ENCODE measurements around the gene TSTD2. TPM values are rescaled to one million over a fixed set of nuclear protein-coding genes. Genes with fewer than 3 reads are reported as not detected.

Gene TSTD2
- total RNA-seq, 1 experiment from 2014 or later = 10.0 TPM

DNA sequence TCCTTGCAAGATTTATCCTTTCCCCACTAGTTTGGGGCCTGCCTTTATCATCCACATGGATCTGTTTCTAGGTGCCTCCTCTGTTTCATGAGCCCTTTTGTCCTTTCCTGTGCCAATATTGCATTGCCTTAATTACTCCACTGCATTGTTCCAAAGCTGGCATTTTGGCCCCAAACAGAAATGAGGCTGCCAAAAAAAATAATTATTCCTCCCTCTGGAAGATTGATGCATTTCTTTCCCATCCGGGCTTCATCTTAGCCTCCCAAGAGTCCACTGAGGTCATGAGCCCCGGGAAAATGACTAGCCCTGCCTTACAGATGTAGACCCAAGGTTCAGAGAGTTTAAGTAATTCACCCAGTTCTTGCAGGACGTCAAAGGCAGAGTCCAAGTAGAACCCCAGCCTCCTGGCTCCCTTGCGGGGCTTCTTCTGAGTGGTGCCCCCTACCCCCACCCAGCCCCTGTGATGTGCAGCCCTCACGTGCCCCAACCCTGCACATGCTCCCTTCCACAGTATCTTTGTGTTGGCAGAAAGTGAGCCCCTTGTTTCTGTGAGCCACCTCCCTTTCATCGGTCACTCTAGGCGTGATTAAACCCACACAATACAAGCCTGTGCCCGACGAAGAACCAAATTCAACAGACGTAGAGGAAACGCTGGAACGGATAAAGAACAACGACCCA, 69.6 kb downstream of the TSTD2 start:
- no peak for DNase-seq (ENCODE audit: low spot score)

DNA sequence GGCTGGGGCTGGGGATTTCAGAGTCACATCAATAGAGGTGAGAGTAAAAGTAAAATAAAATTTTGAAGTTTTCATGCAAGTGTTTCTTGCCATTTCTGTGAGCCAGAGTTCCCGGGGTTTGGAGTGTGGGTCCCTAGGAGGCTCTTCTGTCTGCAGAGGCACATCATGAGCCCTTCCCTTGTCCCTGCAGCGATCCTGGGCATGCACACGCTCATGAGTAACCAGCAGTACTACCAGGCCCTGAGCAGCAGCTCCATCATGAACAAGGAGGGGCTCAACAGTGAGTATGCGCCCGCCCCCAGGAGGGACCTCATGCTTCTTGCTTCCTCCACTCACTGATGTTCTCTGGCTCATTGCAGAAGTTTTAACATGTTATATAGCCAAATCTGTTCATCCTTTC, 70.6 kb downstream of the TSTD2 start:
- no peak for DNase-seq (ENCODE audit: low spot score)

DNA sequence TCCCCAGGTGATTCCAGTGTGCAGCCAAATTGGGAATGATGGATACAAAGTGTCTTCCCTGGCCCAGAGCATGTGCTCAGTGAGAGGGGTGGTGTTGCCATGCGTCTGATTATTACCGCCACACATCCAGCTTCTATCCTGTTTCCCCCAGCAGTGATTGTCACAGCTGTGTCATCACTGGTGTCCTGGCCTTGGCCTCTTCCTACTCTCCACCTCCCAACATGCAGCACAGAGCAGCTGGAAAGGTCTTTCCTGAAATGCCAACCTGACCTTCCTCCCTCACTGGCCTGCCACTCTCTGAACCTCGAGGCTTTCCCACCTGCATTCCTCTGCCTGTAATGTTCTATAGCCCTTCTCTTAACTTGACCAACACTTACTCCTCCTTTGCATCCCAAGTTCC, 71.7 kb downstream of the TSTD2 start:
- no peak for DNase-seq (ENCODE audit: low spot score)

DNA sequence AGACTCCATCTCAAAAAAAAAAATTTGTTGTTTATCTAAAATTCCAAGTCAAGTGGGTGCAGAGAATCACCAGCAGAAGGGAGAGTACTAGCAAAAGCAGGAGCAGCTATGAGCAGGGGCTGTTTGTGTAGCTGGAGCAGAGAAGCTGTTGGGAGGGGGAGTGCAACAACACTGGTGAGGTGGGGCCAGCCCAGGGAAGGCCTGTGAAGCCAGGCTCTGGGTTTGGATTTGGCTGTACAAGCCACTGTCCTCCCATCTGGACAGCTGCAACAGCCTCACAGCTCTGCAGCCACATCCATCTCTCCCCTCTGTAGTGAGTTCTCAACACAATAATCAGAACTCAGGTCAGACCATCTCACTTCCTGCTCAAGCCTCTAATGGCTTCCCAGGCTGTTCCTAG, 72.3 kb downstream of the TSTD2 start:
- DNase-seq (ENCODE audit: low spot score) = no peak

DNA sequence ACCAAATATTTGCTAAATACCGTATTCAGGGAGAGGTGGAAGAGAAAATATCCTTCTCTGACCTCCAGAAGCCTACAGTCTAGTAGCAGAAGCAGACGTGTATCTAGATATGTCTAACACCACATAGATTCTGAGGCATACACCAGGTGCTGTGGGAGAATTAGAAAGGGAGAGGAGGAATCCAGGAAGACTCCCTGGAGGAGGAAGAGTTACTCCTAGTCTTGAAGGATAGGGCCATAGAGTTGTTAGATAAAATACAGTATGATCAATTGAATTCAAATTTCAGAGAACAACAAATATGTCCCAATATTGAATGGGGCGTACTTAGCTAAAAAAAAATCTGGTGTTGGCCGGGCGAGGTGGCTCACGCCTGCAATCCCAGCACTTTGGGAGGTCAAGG, 73.0 kb downstream of the TSTD2 start:
- DNase-seq (ENCODE audit: low spot score) = no peak

DNA sequence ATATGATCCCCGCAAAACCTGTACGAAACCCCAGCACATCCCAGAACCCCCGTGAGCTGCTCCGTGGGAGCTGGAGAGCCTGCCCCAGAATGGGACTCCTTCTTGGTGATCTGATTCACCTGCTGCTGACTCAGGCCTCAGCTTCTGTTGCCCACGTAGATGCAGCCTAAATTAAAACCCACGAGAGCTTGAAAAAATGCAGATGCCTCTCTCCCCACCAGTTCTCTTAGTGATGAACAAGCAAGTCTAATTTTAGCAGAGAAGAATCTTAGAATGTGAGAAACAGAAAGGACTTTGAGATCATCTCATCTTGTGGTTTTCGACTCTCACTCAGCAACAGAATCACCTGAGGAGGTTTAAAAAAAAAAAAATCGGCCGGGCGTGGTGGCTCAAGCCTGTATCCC, 74.1 kb downstream of the TSTD2 start:
- DNase-seq (ENCODE audit: low spot score) = no peak

DNA sequence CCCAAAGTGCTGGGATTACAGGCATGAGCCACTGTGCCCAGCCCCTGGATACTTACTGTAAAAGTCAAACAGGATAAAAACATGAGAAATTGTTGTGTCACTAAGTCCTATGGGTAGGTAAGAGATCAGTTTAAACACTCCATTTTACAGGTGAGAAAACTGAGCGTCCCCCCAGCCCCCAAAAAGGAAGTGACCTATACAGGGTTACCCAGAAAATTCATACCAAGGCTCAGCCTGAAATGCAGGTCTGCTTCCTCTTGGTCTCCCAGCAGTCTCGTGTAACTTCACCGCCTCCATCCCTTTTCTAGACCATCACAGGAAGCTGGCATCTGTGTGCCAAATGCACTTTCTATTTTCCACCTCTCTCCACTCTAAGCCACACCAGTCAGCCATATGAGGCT, 74.5 kb downstream of the TSTD2 start:
- no peak for DNase-seq (ENCODE audit: low spot score)

DNA sequence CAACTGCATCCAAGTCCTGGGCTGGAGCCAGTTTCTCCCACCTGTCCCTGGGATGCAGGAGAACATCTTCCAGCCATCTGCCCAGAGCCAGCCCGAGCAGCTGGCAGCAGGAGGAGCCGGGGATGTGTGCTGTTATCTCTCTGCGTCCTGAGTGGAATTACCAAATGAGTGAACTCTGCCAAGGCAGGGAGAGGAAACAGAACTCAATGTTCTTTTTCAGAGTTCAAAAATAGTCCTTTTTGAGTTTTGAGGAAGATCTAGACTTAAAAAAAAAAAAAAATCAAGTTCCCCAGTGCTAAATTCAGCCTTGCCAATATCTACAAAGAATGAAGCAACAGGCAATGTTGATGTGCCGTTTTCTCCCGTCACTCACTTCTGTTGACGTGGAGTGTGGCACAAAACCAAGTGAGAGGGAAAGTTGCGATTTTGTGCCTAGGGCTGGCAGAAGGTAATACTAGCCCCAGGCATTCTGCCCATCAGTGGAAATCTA, 75.5 kb downstream of the TSTD2 start:
- no peak for DNase-seq (ENCODE audit: low spot score)

DNA sequence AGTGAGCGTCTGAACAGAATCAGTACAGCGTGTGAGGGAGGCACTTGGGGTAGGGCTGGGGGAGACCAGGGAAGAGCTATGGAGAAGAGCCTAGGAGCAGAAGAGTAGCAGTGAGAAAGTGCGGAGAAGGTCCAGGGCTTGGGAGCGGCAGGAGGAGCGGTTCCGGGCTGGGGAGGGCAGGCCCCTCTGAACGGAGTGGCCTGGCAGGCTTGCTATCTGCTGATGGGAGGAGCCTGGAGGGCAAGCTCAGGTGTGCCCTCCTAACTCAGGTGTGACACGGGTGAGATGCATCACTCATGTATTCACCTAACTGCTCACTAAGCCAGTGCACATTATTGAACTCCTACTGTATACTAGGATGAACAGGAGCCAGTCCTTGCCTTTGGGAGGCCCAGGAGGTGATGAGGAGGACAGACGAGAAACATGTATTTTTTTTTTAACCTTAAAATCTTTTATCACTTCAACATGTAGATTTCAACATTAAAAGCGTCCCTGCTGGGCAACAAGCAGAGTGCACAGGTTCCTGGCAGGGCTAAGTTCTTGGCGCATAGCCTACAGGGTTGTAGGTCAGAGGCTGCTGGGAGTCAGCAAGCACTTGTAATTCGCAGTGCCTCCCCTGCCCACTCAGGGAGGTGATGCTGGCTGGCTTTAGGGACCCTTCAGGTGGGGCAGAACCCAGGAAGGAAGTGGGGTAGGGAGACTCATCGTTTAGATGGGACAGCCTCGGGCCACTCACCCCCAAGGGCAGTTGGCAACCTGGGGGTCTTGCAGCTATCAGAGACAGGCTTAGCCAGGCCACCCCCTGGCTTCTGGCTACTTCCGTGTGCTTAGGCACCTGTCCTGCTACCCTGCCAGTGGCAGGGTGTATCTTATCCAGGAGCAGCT, 76.2 kb downstream of the TSTD2 start:
- DNase-seq (ENCODE audit: low spot score) = peak; percentile 45

DNA sequence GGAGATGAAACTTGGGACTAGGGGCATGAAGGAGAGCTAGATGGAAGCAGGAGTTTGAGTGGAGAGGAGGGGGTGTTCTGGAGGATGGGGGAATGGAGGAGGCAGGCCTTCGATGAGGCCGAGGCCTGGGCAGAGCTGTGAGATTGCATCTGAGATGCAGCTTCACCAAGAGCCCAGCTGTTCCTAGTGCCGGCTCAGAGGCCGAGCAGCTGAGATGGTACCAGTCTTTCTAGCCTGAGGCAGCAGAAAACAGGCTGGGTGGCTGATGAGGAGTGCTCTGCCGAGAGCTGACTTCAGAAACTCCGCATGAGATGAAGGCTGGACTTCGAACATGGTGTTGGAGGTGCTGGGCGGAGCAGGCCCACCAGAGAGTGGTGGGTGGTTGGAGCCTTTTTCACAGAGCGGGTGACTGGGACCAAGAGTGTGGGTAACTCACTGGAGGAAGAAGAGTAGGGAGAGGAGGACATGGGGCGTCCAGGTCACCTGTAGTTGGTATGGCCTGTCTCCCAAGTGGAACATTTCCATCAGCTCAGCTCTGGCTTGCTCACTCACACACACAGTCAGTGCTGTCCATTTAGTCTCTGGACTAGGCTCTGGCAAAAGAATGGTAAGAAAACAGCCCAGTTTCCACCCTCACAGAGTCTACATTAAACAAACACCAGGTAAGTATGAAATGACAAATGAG, 77.0 kb downstream of the TSTD2 start:
- DNase-seq (ENCODE audit: low spot score) = no peak

DNA sequence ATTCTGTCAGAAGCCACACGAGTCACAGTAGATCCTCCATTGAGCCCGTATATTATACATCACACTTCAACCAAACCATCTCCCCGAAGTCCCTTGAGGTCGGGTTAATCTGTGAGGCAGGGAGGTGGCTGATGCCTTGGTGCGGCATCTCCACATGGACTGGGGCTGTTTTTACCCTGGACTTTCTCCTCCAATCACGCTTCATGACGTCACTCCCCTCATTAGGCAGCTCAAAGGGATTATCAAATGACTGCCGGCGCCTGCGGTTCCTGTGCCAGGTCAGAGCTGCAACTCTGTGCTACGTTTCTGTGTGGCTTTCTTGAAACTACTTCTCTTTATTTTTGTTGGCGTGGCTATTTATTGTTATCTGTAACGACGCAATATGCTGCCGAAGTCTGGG, 78.0 kb downstream of the TSTD2 start:
- no peak for DNase-seq (ENCODE audit: low spot score)

DNA sequence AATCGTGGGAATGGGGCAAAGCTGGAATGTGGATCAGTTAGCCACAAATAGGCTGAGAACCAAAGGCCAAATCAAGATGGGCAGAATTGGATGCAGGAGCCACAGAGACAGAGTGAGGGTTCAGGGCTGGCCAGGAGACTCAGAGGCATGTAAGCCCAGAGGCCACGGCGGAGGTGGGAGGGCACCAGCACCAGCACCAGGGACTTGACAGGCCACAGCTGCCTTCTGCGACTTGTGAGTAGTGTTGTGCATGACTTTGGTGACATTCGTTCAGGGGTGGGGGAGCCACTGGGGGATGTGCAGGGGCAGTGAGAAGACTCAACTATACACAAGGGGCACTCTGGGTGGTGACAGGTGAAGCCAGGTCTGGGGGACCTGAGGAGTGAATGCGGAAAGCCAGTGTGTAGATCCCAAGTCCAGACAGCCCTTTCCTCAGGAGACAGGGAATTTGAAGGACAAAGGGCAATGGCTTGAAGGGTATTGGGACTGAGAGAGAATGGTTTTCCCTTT, 78.5 kb downstream of the TSTD2 start:
- DNase-seq (ENCODE audit: low spot score) = no peak

DNA sequence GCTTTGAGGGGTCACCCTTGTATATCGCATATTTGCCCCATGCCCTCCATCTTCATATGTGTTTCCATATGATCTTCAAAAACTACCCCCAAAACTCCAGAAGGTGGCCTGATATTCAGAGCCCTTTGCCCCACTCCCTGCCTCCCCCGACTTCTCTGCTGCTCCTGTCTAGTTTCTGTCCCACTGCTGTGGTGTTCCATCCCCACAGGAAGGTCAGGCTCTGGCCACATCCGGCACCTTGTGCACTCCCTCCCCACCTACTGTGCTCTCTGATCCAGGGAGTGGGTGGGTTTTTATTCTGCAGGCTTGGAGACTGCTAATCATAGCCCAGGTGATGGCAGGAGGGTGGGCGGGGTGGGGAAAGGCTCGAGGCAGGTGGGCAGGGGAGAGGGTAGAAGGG, 79.3 kb downstream of the TSTD2 start:
- DNase-seq (ENCODE audit: low spot score) = no peak

DNA sequence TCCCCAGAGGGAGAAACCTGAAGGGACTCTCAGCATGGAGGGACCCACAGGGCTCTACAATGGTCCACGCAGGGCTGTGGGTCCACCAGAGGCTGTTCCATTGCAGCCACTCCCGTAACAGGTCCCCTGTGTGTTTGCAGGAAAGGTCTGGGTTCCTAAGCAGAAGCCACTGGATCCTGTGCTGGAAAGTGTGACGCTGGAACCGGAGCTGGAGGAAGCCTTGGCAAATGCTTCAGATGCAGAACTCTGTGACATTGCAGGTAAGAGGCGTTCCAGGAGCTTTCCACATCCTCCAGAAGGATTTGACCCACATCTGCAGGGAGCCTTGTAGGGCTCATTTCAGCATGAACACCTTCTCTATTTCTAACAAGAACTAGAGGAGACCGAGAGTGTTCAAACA, 80.0 kb downstream of the TSTD2 start:
- DNase-seq (ENCODE audit: low spot score) = no peak

DNA sequence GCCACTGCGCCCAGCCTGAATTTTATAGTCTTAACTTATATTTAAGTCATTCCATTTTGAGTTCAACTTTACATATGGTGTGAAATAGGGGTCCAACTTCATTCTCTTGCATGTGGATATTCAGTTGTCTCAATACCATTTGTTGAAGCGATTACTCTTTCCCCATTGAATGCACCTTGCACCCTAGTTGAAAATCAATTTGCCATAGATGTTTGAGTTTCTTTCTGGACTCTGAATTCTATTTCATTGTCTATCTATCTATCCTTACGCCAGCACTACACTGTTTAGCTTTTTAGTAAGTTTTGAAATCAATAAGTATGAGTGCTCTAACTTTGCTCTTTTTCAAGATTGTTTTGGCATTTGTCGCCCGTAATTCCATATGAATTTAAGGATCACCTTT, 81.9 kb downstream of the TSTD2 start:
- DNase-seq (ENCODE audit: low spot score) = no peak

DNA sequence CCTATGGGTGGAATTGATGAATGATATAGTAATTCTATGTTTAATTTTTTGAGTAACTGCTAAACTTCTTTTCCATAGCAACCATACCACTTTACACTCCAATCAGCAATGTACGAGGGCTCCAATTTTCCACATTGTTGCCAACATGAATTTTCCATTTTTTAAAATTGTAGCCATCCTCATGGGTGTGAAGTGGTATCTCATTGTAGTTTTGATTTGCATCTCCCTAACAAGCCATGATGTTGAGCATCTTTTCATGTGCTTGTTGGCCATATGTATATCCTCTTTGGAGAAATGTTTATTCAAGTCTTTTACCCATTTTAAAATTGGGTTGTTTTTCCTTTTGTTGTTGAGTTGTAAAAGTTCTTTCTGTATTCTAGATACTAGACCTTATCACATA, 82.8 kb downstream of the TSTD2 start:
- no peak for DNase-seq (ENCODE audit: low spot score)

Other genes starting within 250 kb of the TSTD2 start
- gene TDRD7, start 221.3 kb downstream of the TSTD2 start, total RNA-seq (2014; rRNA removed; shearing (Covaris generic)) = 7.3 and 8.7 TPM in 2 replicates
- not detected in 2 replicates for gene TMOD1, start 131.7 kb downstream of the TSTD2 start, total RNA-seq (2014; rRNA removed; shearing (Covaris generic))
- gene NCBP1, start 453 bp upstream of the TSTD2 start, total RNA-seq (2014; rRNA removed; shearing (Covaris generic)) = 25.9 and 27.9 TPM in 2 replicates
- 5.7 and 7.1 TPM in 2 replicates for gene XPA, start 64.0 kb upstream of the TSTD2 start, total RNA-seq (2014; rRNA removed; shearing (Covaris generic))
- gene FOXE1, start 219.9 kb upstream of the TSTD2 start, total RNA-seq (2014; rRNA removed; shearing (Covaris generic)) = not detected in 2 replicates